Mesothelial cell of epicardium (in vitro differentiated cells): Measurements from ENCODE around the gene RNF32. TPM values are rescaled to one million over a fixed set of nuclear protein-coding genes. Genes with fewer than 3 reads are reported as not detected.
"Not testable (repeated sequence)": the region's sequence is repeated elsewhere in the genome, so short reads cannot be mapped to it uniquely, and the experiment has no call there.

ENCODE experiments used
- DNase-seq, 2 experiments: peaks; one replicate each; pipeline ENCODE4 v3.0.0; 2021; ENCODE audit warnings: low spot score in 2 of 2; ENCODE audit not compliant: unreplicated experiment in 2 of 2
- H3K27ac Mint-ChIP-seq: 2 replicates; pipeline ENCODE4 v1.8.0; 2021; ENCODE audit warnings: mixed read lengths
- H3K27me3 Mint-ChIP-seq: 2 replicates; pipeline ENCODE4 v1.8.0; 2021; ENCODE audit warnings: low read depth, mixed read lengths
- H3K36me3 Mint-ChIP-seq: 2 replicates; pipeline ENCODE4 v1.8.0; 2021; ENCODE audit warnings: mixed read lengths
- H3K4me1 Mint-ChIP-seq: 2 replicates; pipeline ENCODE4 v1.8.0; 2021; ENCODE audit warnings: mixed read lengths
- H3K4me3 Mint-ChIP-seq: 2 replicates; pipeline ENCODE4 v1.8.0; 2021; ENCODE audit warnings: mild to moderate bottlenecking, moderate library complexity, mixed read lengths
- H3K9me3 Mint-ChIP-seq: 2 replicates; pipeline ENCODE4 v1.8.0; 2021; ENCODE audit warnings: mixed read lengths
- CTCF ChIP-seq: fragments of 200-600 bp; sonication (generic); IDR thresholded peaks from one replicate; pipeline ENCODE4 v1.5.0; 2021; ENCODE audit warnings: antibody characterized with exemption; ENCODE audit not compliant: unreplicated experiment
- total RNA-seq: library from RNA; stranded (reverse); gene quantifications from 3 replicates; pipeline ENCODE4 v1.2.1, GENCODE V29; 2021

RNF32 gene
- total RNA-seq, 1 donor from 2014 or later = 1.5 TPM

- no peak overlapping the region for H3K4me3 Mint-ChIP-seq
- H3K36me3 Mint-ChIP-seq = peaks cover 15% of the 10 kb centered on the region
- TF ChIP-seq CTCF = no peak
- H3K27me3 Mint-ChIP-seq = no peaks in the 10 kb centered on the region
- peaks cover 18% of the 10 kb centered on the region for H3K9me3 Mint-ChIP-seq
- DNase-seq = no peak
- peaks cover 4% of the 10 kb centered on the region for H3K4me1 Mint-ChIP-seq
- no peak overlapping the region for H3K27ac Mint-ChIP-seq
These were observed 4.8 kb upstream of the RNF32 start for GRCh38 chr7:156635529-156636385.

- peaks cover 15% of the 10 kb centered on the region for H3K36me3 Mint-ChIP-seq
- H3K9me3 Mint-ChIP-seq = peaks cover 18% of the 10 kb centered on the region
- not testable (repeated sequence) for H3K4me3 Mint-ChIP-seq, H3K27me3 Mint-ChIP-seq, DNase-seq, H3K27ac Mint-ChIP-seq
- H3K4me1 Mint-ChIP-seq = peaks cover 12% of the 10 kb centered on the region
These were observed 3.5 kb upstream of the RNF32 start for GRCh38 chr7:156637093-156637492.

GRCh38 chr7:156638443-156639077 is 2.0 kb upstream of the RNF32 start:
- peaks cover 15% of the 10 kb centered on the region for H3K27me3 Mint-ChIP-seq
- H3K4me1 Mint-ChIP-seq = peaks cover 12% of the 10 kb centered on the region
- H3K27ac Mint-ChIP-seq = no peak overlapping the region
- TF ChIP-seq CTCF = no peak
- peaks cover 18% of the 10 kb centered on the region for H3K9me3 Mint-ChIP-seq
- H3K36me3 Mint-ChIP-seq = peaks cover 15% of the 10 kb centered on the region
- no peak for DNase-seq
- no peak overlapping the region for H3K4me3 Mint-ChIP-seq

DNA sequence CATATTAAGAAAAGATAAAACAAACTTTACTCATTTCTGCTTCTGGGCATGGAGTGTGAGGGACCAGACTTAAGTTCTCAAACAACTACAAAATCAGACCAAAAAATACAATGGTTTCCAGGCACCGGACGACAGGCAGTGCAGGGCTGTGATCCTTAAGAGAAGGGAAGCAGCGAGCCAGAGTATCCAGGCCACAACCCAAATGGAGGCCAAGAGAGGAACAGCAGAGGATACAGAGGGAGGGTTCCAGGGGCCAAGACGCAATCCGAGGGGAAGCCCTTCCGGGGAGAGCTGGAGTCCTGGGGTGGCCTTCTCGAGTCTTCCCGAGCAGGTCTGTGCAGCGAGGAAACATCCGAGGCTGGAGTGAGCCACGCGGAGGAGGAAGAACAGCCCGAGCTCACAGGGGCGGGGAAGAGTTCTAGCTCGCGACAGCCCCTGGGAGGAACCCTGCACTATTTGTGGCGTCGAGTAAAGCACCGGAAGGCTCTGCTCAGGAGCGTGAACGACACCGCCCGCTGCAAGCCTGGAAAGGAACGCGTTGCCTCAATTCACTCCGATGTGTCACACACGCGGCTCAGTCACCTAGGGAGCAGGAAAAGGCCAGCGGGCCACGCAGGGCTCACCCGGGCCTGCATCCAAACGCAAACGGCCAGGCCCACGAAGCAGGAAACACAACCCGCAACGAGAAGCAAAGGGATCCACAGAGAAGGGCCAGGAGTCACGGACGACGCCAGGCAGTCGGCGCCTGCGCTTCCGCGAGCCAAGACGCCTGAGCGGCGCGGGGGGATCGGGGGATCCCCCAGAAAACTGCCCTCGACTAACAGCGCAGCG is 933 bp upstream of the RNF32 start:
- Mint-ChIP-seq H3K9me3 (peaks cover 18% of the 10 kb centered on the region), H3K4me3 (peak overlapping the region; percentile 67), H3K4me1 (peaks cover 12% of the 10 kb centered on the region), H3K36me3 (peaks cover 15% of the 10 kb centered on the region), H3K27ac (peak overlapping the region; percentile 47), H3K27me3 (peaks cover 21% of the 10 kb centered on the region)
- no peak for TF ChIP-seq CTCF
- no peak for DNase-seq

DNA sequence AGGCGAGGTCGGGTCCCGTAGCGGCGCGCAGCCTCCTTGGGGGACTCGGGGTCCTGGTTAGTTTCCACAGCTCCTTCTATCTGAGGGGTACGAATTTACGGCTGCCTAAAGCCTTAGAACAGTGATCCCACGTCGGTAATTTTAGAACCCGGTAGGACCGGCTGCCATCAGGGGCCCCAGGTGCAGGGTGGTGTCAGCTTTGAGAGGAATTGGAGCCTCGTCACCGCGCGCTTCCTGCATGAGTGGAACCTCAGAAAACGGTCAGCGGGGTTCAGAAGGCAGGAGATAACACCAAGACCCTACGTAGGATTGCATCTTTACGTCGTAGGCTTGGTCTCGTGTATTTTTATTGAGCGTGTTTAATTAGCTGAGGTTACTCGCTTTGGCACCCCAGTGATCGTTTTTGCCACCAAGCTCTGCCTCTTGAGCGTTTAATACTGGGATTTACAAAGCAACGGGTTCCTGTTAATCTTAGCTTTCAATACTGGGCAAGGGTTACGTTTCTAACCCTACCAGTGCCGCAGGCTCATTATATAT is 443 bp downstream of the RNF32 start:
- Mint-ChIP-seq H3K9me3 (peaks cover 18% of the 10 kb centered on the region), H3K36me3 (peaks cover 15% of the 10 kb centered on the region), H3K4me1 (peaks cover 12% of the 10 kb centered on the region), H3K27ac (peak overlapping the region; percentile 86), H3K27me3 (peaks cover 25% of the 10 kb centered on the region), H3K4me3 (peak overlapping the region; percentile 85)
- TF ChIP-seq CTCF = no peak
- DNase-seq = no peak
